PC-9 (cell line): ENCODE measurements around the gene JARID2. TPM values are rescaled to one million over a fixed set of nuclear protein-coding genes. Genes with fewer than 3 reads are reported as not detected.
A peak's percentile ranks its signal among the peaks of the same experiment; 100 is the strongest.

Source experiments
- BruUV-seq: library from RNA; stranded (reverse); fragments of 400-500 nt; replicated peaks from 2 replicates; lab custom pipeline; 2021; lab: Mats Ljungman, UMichigan
- CTCF ChIA-PET: fragments of 300-600 bp; sonication (Branson Sonifier 250); formaldehyde crosslinking; loops from one replicate; lab custom pipeline; 2022; ENCODE audit warnings: antibody characterized with exemption; lab: Charles Lee
- POLR2A ChIA-PET: fragments of 300-600 bp; sonication (Branson Sonifier 250); formaldehyde crosslinking; loops from one replicate; lab custom pipeline; 2022; ENCODE audit warnings: antibody characterized with exemption; ENCODE audit not compliant: unreplicated experiment; lab: Charles Lee
- DNase-seq, 2 experiments: peaks; one replicate each; pipeline versions ENCODE4 v3.0.0 to v3.0.0-alpha.2; 2015 to 2022; ENCODE audit warnings: mixed read lengths in 1 of 2
- H2AFZ ChIP-seq: fragments of 200-600 bp; sonication (generic); 2 replicates; pipeline ENCODE4 v1.8.1; 2017; ENCODE audit warnings: antibody characterized with exemption
- H3F3A ChIP-seq: fragments of 200-600 bp; sonication (generic); 2 replicates; pipeline ENCODE4 v1.8.1; 2017; ENCODE audit warnings: antibody characterized with exemption, mild to moderate bottlenecking, low read depth; ENCODE audit not compliant: insufficient read depth
- H3K27ac ChIP-seq: fragments of 200-600 bp; sonication (generic); 2 replicates; pipeline ENCODE4 v1.6.1; 2016; ENCODE audit warnings: mixed run types
- H3K27me3 ChIP-seq: fragments of 200-600 bp; sonication (generic); 2 replicates; pipeline ENCODE4 v1.6.1; 2016; ENCODE audit warnings: low read depth, mixed run types; ENCODE audit not compliant: insufficient read depth
- H3K36me3 ChIP-seq: fragments of 200-600 bp; sonication (generic); 2 replicates; pipeline ENCODE4 v1.6.1; 2016; ENCODE audit warnings: low read depth, mixed run types
- H3K4me1 ChIP-seq: fragments of 200-600 bp; sonication (generic); replicated peaks from 2 replicates; pipeline ENCODE4 v1.6.1; 2016; ENCODE audit warnings: mixed run types; ENCODE audit not compliant: insufficient read depth
- H3K4me2 ChIP-seq: fragments of 200-600 bp; sonication (generic); 2 replicates; pipeline ENCODE4 v1.6.1; 2017; ENCODE audit warnings: mixed run types
- H3K4me3 ChIP-seq: fragments of 200-600 bp; sonication (generic); 2 replicates; pipeline ENCODE4 v1.6.1; 2016; ENCODE audit warnings: mixed run types
- H3K79me2 ChIP-seq: fragments of 200-600 bp; sonication (generic); 2 replicates; pipeline ENCODE4 v1.6.1; 2017; ENCODE audit warnings: low read depth, mixed run types
- H3K9me2 ChIP-seq: fragments of 200-600 bp; sonication (generic); 2 replicates; pipeline ENCODE4 v1.8.1; 2017; ENCODE audit warnings: mild to moderate bottlenecking; ENCODE audit not compliant: insufficient read depth
- H3K9me3 ChIP-seq: fragments of 200-600 bp; sonication (generic); 2 replicates; pipeline ENCODE4 v1.8.1; 2016; ENCODE audit warnings: low read depth; ENCODE audit not compliant: insufficient read depth
- H4K20me1 ChIP-seq: fragments of 200-600 bp; sonication (generic); 2 replicates; pipeline ENCODE4 v1.8.1; 2017; ENCODE audit not compliant: insufficient read depth
- CTCF ChIP-seq: fragments of 200-600 bp; sonication (generic); conservative IDR thresholded peaks from 2 replicates; pipeline ENCODE4 v1.6.1; 2017; ENCODE audit warnings: mixed run types, antibody characterized with exemption, mild to moderate bottlenecking, moderate library complexity
- EZH2 ChIP-seq: fragments of 200-600 bp; sonication (generic); IDR thresholded peaks from 2 replicates; pipeline ENCODE4 v1.8.0; 2017; ENCODE audit warnings: antibody characterized with exemption, low read depth
- intact Hi-C: fragments of 100-400 bp; cut with micrococcal nuclease; formaldehyde crosslinking; loops from one replicate; pipeline ENCODE4 v1.10.0; 2022; ENCODE audit not compliant: unreplicated experiment
- total RNA-seq: library from RNA; stranded (reverse); gene quantifications from 2 replicates; pipeline ENCODE4 v1.2.3, GENCODE V29; 2021

JARID2 gene
- total RNA-seq, 1 experiment from 2014 or later = 35.0 TPM

DNA sequence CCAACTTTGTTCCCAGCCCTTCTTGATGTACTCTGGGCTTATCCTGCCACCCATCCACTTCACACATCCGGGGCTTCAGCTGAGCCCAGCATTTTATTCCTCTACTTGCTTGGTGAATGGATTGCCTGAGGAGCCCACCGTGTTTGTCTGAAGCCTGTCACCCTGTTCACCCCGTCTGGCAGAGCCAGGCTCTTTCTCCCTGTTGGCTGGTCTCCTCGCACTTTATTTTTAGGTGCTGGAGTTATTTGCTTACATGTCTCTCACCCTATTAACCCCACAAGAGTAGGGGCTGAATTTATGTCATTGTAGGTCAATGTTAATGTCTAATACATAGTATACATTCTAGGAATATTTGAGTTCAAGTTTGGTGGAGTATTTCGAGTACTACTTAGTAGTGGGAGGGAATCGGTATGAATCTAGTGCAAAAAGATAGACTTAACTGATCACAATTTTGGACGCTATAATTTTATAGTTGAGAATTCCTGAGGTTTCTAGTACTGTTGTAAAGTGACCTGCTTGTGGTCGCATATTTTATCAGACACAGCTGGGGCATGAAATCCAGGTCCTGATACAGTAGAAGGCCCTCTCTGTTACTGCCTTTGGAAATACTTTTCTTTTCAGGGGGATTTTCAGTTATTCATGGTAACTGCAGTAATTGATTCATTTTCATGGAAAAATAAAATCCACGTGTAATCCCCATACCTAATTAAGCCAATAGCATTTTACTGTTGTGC, 10.8 kb downstream of the JARID2 start:
- H3K36me3 ChIP-seq = peaks cover 5% of the 10 kb centered on the region; the same call in 1 of the 2 replicates
- H3F3A ChIP-seq = peaks cover 16% of the 10 kb centered on the region
- H3K79me2 ChIP-seq = peaks cover 100% of the 10 kb centered on the region
- no peak for DNase-seq
- H3K27ac ChIP-seq = peak overlapping the region; percentile 50
- H4K20me1 ChIP-seq = peaks cover 58% of the 10 kb centered on the region
- no peaks in the 10 kb centered on the region for H3K9me2 ChIP-seq
- no peaks in the 10 kb centered on the region for H3K27me3 ChIP-seq
- ChIA-PET CTCF (no interaction called here), POLR2A (no interaction called here)
- peaks cover 57% of the 10 kb centered on the region for H3K4me1 ChIP-seq
- BruUV-seq = no TSS peak
- intact Hi-C loops = no loop called here
- H3K9me3 ChIP-seq = no peaks in the 10 kb centered on the region
- H2AFZ ChIP-seq = no peak overlapping the region
- TF ChIP-seq CTCF (no peak), EZH2 (no peak)
- no peak overlapping the region for H3K4me3 ChIP-seq
- peak overlapping the region; percentile 55 for H3K4me2 ChIP-seq

DNA sequence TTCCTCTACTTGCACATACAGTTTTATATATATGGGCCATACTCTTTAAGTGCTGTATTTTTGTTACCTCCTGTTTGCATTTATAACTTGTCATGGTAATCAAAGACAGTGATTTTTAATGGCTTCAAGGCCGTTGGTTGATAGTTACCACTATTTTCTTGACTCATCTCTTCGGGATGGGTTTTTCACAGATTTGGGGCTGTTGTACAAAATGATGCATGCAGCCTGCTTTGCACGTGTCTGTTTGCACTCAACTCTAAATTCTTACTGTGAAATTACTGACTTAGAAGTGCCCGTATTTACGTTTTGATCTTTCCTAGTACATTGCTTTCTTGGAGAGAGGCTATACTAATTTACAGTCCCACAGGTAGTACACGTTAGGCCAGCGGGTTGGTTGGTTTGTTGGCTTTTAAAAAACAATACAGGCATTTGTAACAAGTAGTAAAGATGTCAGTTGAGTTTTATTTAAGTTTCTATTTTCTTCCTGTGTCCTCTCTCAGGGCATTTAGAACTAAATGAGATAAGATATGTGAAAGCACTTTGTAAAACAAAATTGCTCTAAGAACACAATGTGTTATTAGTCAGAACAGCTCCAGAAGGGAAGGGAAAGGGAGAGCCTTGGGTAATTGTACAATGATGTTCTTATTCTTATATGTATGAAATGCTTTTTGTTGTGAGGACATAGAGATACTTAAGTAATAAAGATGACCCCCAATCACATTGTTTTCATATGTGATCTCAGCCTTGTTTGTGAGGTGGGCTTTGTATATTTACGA, 11.7 kb downstream of the JARID2 start:
- POLR2A ChIA-PET = no interaction called here
- Histone ChIP-seq H3F3A (peaks cover 9% of the 10 kb centered on the region; the same call in 1 of the 2 replicates), H3K9me3 (no peaks in the 10 kb centered on the region), H3K27ac (no peak overlapping the region), H2AFZ (no peak overlapping the region), H3K36me3 (peaks cover 5% of the 10 kb centered on the region; the same call in 1 of the 2 replicates), H3K27me3 (no peaks in the 10 kb centered on the region), H3K4me3 (no peak overlapping the region), H3K4me1 (peaks cover 52% of the 10 kb centered on the region), H4K20me1 (peaks cover 66% of the 10 kb centered on the region), H3K79me2 (peaks cover 100% of the 10 kb centered on the region), H3K4me2 (no peak overlapping the region), H3K9me2 (no peaks in the 10 kb centered on the region)
- TF ChIP-seq CTCF (no peak), EZH2 (no peak)
- CTCF ChIA-PET = no interaction called here
- no TSS peak for BruUV-seq
- intact Hi-C loops = no loop called here
- DNase-seq = no peak

GRCh38 chr6:15259766-15260098, 13.9 kb downstream of the JARID2 start:
- no peak overlapping the region for H2AFZ ChIP-seq
- no peaks in the 10 kb centered on the region for H3K9me3 ChIP-seq
- H3K36me3 ChIP-seq = 0 out of 2 replicates have a peak, but pooled peaks cover 5% of the 10 kb centered on the region
- peaks cover 100% of the 10 kb centered on the region for H3K79me2 ChIP-seq
- BruUV-seq = no TSS peak
- no peaks in the 10 kb centered on the region for H3K9me2 ChIP-seq
- H3K27ac ChIP-seq = no peak overlapping the region
- no peak for DNase-seq
- H3F3A ChIP-seq = peaks cover 14% of the 10 kb centered on the region; the same call in 1 of the 2 replicates
- ChIA-PET CTCF (no interaction called here), POLR2A (no interaction called here)
- TF ChIP-seq EZH2 = no peak
- TF ChIP-seq CTCF = no peak
- H3K4me2 ChIP-seq = peak overlapping the region; percentile 1; the same call in 1 of the 2 replicates
- H3K27me3 ChIP-seq = no peaks in the 10 kb centered on the region
- intact Hi-C loops = no loop called here
- no peak overlapping the region for H3K4me3 ChIP-seq
- peaks cover 44% of the 10 kb centered on the region for H3K4me1 ChIP-seq
- H4K20me1 ChIP-seq = peaks cover 70% of the 10 kb centered on the region
